BLaER1 treated with 17β-estradiol and CSF1 and Interleukin-3, amounts not matched to agents 10 nM and 100 nM (cell line): Measurements from ENCODE around the gene SPATA7.

ENCODE experiments used
- H3K27ac ChIP-seq, 11 experiments: shearing (Covaris generic); formaldehyde crosslinking; 2 replicates each; pipeline ENCODE4 v1.8.1; 2022
- H3K27me3 ChIP-seq, 11 experiments: shearing (Covaris generic); formaldehyde crosslinking; 2 replicates each; pipeline ENCODE4 v1.8.1; 2022
- H3K36me3 ChIP-seq, 11 experiments: shearing (Covaris generic); formaldehyde crosslinking; 2 replicates each; pipeline ENCODE4 v1.8.1; 2022
- H3K4me1 ChIP-seq, 10 experiments: shearing (Covaris generic); formaldehyde crosslinking; 2 replicates each; pipeline ENCODE4 v1.8.1; 2022
- H3K4me2 ChIP-seq, 11 experiments: shearing (Covaris generic); formaldehyde crosslinking; 2 replicates each; pipeline ENCODE4 v1.8.1; 2022
- H3K4me3 ChIP-seq, 10 experiments: shearing (Covaris generic); formaldehyde crosslinking; 2 replicates each; pipeline ENCODE4 v1.8.1; 2022
- H3K9ac ChIP-seq, 11 experiments: shearing (Covaris generic); formaldehyde crosslinking; 2 replicates each; pipeline ENCODE4 v1.8.1; 2022
- H3K9me3 ChIP-seq, 11 experiments: shearing (Covaris generic); formaldehyde crosslinking; replicated peaks in 1 of 11; 2 replicates each; pipeline ENCODE4 v1.8.1; 2022
- H4K20me1 ChIP-seq, 11 experiments: shearing (Covaris generic); formaldehyde crosslinking; 2 replicates each; pipeline ENCODE4 v1.8.1; 2022
- Cebpa-rat ChIP-seq, 11 experiments: shearing (Covaris generic); IDR thresholded peaks; 2 replicates each; pipeline ENCODE4 v1.8.1; 2022

The SPATA7 gene

DNA sequence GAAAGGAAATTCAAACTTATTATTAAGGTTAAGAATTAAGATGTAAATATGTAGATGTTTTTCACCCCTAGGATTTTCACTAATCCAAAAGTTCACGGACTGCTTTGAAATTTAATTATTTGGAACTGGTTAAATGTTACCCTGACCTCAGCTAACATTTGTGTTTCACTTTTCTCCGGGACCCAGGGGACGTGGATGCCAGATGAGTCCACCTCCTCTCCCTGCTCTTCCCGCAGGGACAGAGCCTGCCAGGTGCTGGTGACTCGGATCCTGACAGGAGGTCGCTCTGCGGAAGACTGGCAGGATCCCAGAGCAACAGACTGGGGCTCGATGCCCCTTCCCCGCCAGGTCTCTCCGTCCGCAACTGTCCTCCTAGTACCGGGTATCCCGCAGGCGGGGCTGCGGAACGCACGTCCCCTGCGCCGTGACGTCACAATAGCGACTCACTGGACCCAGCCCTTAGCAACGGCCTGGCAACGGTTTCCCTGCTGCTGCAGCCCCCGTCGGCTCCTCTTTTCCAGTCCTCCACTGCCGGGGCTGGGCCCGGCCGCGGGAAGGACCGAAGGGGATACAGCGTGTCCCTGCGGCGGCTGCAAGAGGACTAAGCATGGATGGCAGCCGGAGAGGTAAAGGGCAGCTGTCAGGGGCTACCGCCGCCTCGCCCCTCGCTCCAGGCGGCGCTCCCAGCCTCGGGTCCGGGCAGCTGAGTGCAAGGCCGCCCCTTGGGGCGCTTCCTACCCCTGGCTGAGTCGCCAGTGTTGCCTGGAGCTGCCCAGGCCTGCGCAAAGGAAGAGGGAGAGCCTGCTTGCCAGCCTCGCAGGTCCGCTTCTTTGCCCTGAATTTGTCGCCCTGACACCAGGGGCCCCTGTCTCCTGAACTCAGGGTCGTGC lies at the start of gene SPATA7:
Gene SPATA7 (plus strand): TSS at position 446 of the 890 bp plus-strand sequence. CDS start 162 bp downstream, at position 608.
- no peaks in the 10 kb centered on the region for H3K27me3 ChIP-seq
- peak within 1 kb of the TSS; percentile 80 to 96 (median 91) for H3K4me2 ChIP-seq
- H3K4me3 ChIP-seq = peak within 1 kb of the TSS; percentile 76 to 91 (median 84)
- H3K36me3 ChIP-seq = no peaks in the 10 kb centered on the region
- no peaks in the 10 kb centered on the region for H4K20me1 ChIP-seq
- no peak for TF ChIP-seq Cebpa-rat (IDR thresholded peaks at IDR 0.05)
- H3K9ac ChIP-seq = peak within 1 kb of the TSS; percentile 74 to 86 (median 83)
- H3K9me3 ChIP-seq = no peaks in the 10 kb centered on the region
- peak within 1 kb of the TSS; percentile 52 to 83 (median 72) for H3K27ac ChIP-seq
- H3K4me1 ChIP-seq = peaks cover 20 to 48% (median 25%) of the 10 kb centered on the region in 10 experiments

DNA sequence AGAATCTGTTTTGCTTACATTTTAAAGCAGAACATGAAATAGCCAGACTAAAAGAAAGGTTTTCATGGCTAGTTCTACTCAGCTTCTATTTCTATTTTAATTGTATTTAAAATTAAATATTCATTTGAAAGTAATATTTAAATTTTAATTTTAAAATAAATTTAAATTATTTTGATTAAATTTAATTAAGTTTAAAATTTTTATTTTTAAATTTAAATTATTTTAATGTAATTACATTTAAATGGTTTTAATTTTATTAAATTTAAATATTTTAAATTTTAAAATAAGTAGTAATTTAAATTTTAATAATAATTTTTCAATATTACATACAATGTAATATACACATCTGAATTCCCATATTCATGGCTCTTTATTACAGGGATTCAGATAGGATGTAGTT lies 45.1 kb upstream of the SPATA7 start:
- no peak overlapping the region for H3K4me3 ChIP-seq
- H4K20me1 ChIP-seq = no peaks in the 10 kb centered on the region
- H3K36me3 ChIP-seq = no peaks in the 10 kb centered on the region
- no peak overlapping the region for H3K9ac ChIP-seq
- H3K27me3 ChIP-seq = no peaks in the 10 kb centered on the region
- H3K4me1 ChIP-seq = 0 out of 20 replicates have a peak, but pooled peaks cover 0 to under 1% (median 0%) of the 10 kb centered on the region in 10 experiments
- 0 out of 22 replicates have a peak, but pooled peaks cover 0 to 5% (median 0%) of the 10 kb centered on the region in 11 experiments for H3K9me3 ChIP-seq
- H3K4me2 ChIP-seq = no peak overlapping the region
- TF ChIP-seq Cebpa-rat (IDR thresholded peaks at IDR 0.05) = no peak
- H3K27ac ChIP-seq = no peak overlapping the region

DNA sequence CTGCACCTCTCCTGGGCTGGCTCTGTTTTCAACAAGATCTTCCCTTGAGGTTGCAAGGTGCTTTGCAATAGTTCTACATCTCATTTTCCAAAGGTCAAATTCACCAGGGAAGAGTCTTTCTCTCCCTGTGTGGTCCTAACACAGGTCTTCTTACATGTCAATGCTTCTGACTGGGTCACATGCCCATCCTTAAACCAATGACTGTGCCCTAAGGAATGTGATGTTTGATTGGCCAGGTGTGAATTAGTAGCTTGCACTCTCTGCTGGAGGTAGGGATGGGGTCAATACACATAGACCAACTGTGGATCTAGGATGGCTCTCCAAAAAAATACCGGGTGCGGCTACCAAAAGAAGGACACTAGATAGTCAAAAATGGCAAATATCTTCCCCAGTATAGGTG lies 42.5 kb upstream of the SPATA7 start:
- H3K4me2 ChIP-seq = no peak overlapping the region
- no peak overlapping the region for H3K27ac ChIP-seq
- H3K4me1 ChIP-seq = peaks cover 0 to under 1% (median 0%) of the 10 kb centered on the region in 10 experiments; a peak in 1 of 20 replicates
- no peaks in the 10 kb centered on the region for H4K20me1 ChIP-seq
- no peaks in the 10 kb centered on the region for H3K27me3 ChIP-seq
- H3K4me3 ChIP-seq = no peak overlapping the region
- TF ChIP-seq Cebpa-rat (IDR thresholded peaks at IDR 0.05) = no peak
- no peaks in the 10 kb centered on the region for H3K36me3 ChIP-seq
- no peaks in the 10 kb centered on the region for H3K9me3 ChIP-seq
- H3K9ac ChIP-seq = no peak overlapping the region

- no peak for TF ChIP-seq Cebpa-rat (IDR thresholded peaks at IDR 0.05)
- H3K4me1 ChIP-seq = peaks cover 0 to 11% (median 0%) of the 10 kb centered on the region in 10 experiments; a peak in 4 of 20 replicates
- H3K4me2 ChIP-seq = no peak overlapping the region
- no peaks in the 10 kb centered on the region for H4K20me1 ChIP-seq
- no peak overlapping the region for H3K4me3 ChIP-seq
- H3K27ac ChIP-seq = no peak overlapping the region
- no peaks in the 10 kb centered on the region for H3K9me3 ChIP-seq
- H3K36me3 ChIP-seq = no peaks in the 10 kb centered on the region
- no peaks in the 10 kb centered on the region for H3K27me3 ChIP-seq
- no peak overlapping the region for H3K9ac ChIP-seq
Observed at GRCh38 chr14:88346048-88346639, 39.3 kb upstream of the SPATA7 start.

GRCh38 chr14:88348546-88348945 lies 36.9 kb upstream of the SPATA7 start:
- Histone ChIP-seq H3K4me2 (peak overlapping the region in 2 of 11 experiments; percentile 13 to 18; a peak in 1 of 22 replicates), H3K4me3 (no peak overlapping the region), H3K27me3 (no peaks in the 10 kb centered on the region), H3K36me3 (no peaks in the 10 kb centered on the region), H3K9me3 (no peaks in the 10 kb centered on the region), H3K4me1 (peaks cover 0 to 11% (median 0%) of the 10 kb centered on the region in 10 experiments; a peak in 4 of 20 replicates), H3K27ac (no peak overlapping the region), H4K20me1 (no peaks in the 10 kb centered on the region), H3K9ac (no peak overlapping the region)
- no peak for TF ChIP-seq Cebpa-rat (IDR thresholded peaks at IDR 0.05)

- no peak overlapping the region for H3K9ac ChIP-seq
- TF ChIP-seq Cebpa-rat (IDR thresholded peaks at IDR 0.05) = no peak
- H4K20me1 ChIP-seq = no peaks in the 10 kb centered on the region
- no peaks in the 10 kb centered on the region for H3K36me3 ChIP-seq
- H3K9me3 ChIP-seq = peaks cover 0 to 3% (median 0%) of the 10 kb centered on the region in 11 experiments; a peak in 6 of 22 replicates
- H3K4me2 ChIP-seq = no peak overlapping the region
- H3K27ac ChIP-seq = no peak overlapping the region
- no peaks in the 10 kb centered on the region for H3K27me3 ChIP-seq
- no peak overlapping the region for H3K4me3 ChIP-seq
- H3K4me1 ChIP-seq = peaks cover 0 to 11% (median 0%) of the 10 kb centered on the region in 10 experiments; a peak in 4 of 20 replicates
Observed at GRCh38 chr14:88351966-88352691, 33.3 kb upstream of the SPATA7 start.

GRCh38 chr14:88352698-88353097 lies 32.8 kb upstream of the SPATA7 start:
- H3K36me3 ChIP-seq = no peaks in the 10 kb centered on the region
- H3K27ac ChIP-seq = no peak overlapping the region
- H3K9me3 ChIP-seq = peaks cover under 1 to 9% (median 5%) of the 10 kb centered on the region in 11 experiments; a peak in 21 of 22 replicates
- no peak overlapping the region for H3K4me2 ChIP-seq
- H3K4me1 ChIP-seq = peaks cover 0 to 11% (median 0%) of the 10 kb centered on the region in 10 experiments; a peak in 4 of 20 replicates
- no peaks in the 10 kb centered on the region for H3K27me3 ChIP-seq
- TF ChIP-seq Cebpa-rat (IDR thresholded peaks at IDR 0.05) = no peak
- no peak overlapping the region for H3K4me3 ChIP-seq
- H4K20me1 ChIP-seq = no peaks in the 10 kb centered on the region
- H3K9ac ChIP-seq = no peak overlapping the region

GRCh38 chr14:88354358-88354757 lies 31.1 kb upstream of the SPATA7 start:
- no peaks in the 10 kb centered on the region for H4K20me1 ChIP-seq
- no peak overlapping the region for H3K4me3 ChIP-seq
- peaks cover 0 to 8% (median 0%) of the 10 kb centered on the region in 10 experiments; a peak in 4 of 20 replicates for H3K4me1 ChIP-seq
- no peaks in the 10 kb centered on the region for H3K27me3 ChIP-seq
- H3K36me3 ChIP-seq = no peaks in the 10 kb centered on the region
- H3K4me2 ChIP-seq = no peak overlapping the region
- no peak overlapping the region for H3K27ac ChIP-seq
- no peak for TF ChIP-seq Cebpa-rat (IDR thresholded peaks at IDR 0.05)
- H3K9ac ChIP-seq = no peak overlapping the region
- peaks cover 8 to 25% (median 18%) of the 10 kb centered on the region in 11 experiments; a peak in 21 of 22 replicates for H3K9me3 ChIP-seq
